ENCODE measurements around the gene ZNF302.
A peak's percentile ranks its signal among the peaks of the same experiment; 100 is the strongest.
"Not testable (repeated sequence)": the region's sequence is repeated elsewhere in the genome, so short reads cannot be mapped to it uniquely, and the experiment has no call there.

ZNF302 gene

GRCh38 chr19:34673590-34673989 lies 3.9 kb upstream of the ZNF302 start:
- DNase-seq: no peak

GRCh38 chr19:34675250-34675649 lies 2.2 kb upstream of the ZNF302 start:
- DNase-seq: no peak

- DNase-seq: no peak
These were observed 1.6 kb upstream of the ZNF302 start for GRCh38 chr19:34675919-34676318.

GRCh38 chr19:34676697-34677385 lies 637 bp upstream of the ZNF302 start, which contains the start of gene SCGB2B2:
Gene SCGB2B2, minus strand, starts transcription at chr19:34677159. Its CDS starts 82,596 bp downstream, at chr19:34594563.
- peak; percentile 89 to 91 for DNase-seq

- no peak for DNase-seq
These were observed 571 bp downstream of the ZNF302 start for GRCh38 chr19:34678085-34678412.

- DNase-seq: no peak
These were observed 943 bp downstream of the ZNF302 start for GRCh38 chr19:34678421-34678820.

GRCh38 chr19:34681478-34681877 lies 4.0 kb downstream of the ZNF302 start:
- no peak for DNase-seq

- not testable (repeated sequence) for DNase-seq
These were observed 7.8 kb downstream of the ZNF302 start for GRCh38 chr19:34685266-34685665.

GRCh38 chr19:34686455-34686854 lies 9.0 kb downstream of the ZNF302 start:
- no peak for DNase-seq

- DNase-seq: no peak
These were observed 9.9 kb downstream of the ZNF302 start for GRCh38 chr19:34687348-34687747.

GRCh38 chr19:34688592-34688991 lies 11.1 kb downstream of the ZNF302 start:
- no peak for DNase-seq

- no peak for DNase-seq
These were observed 12.9 kb downstream of the ZNF302 start for GRCh38 chr19:34690372-34690771.

- no peak for DNase-seq
These were observed 15.1 kb downstream of the ZNF302 start for GRCh38 chr19:34692549-34692948.

- no peak for DNase-seq
These were observed 30.2 kb downstream of the ZNF302 start for GRCh38 chr19:34707661-34708060.

GRCh38 chr19:34711890-34712289 lies 34.4 kb downstream of the ZNF302 start:
- no peak for DNase-seq

- DNase-seq: peak; percentile 77 to 84
These were observed 35.1 kb downstream of the ZNF302 start for GRCh38 chr19:34712395-34713261.

- DNase-seq: no peak
These were observed 35.8 kb downstream of the ZNF302 start for GRCh38 chr19:34713262-34713637.

- DNase-seq: no peak
These were observed 37.9 kb downstream of the ZNF302 start for GRCh38 chr19:34715357-34715756.

GRCh38 chr19:34722353-34722752 lies 44.9 kb downstream of the ZNF302 start:
- no peak for DNase-seq

GRCh38 chr19:34725400-34725799 lies 47.9 kb downstream of the ZNF302 start:
- DNase-seq: no peak

- DNase-seq: no peak
These were observed 53.7 kb downstream of the ZNF302 start for GRCh38 chr19:34731019-34731829.

- DNase-seq: no peak
These were observed 54.5 kb downstream of the ZNF302 start for GRCh38 chr19:34731964-34732363.

GRCh38 chr19:34732612-34733211 lies 55.2 kb downstream of the ZNF302 start:
- no peak for DNase-seq
